ENCODE measurements around the gene PTPN9.

- no peak for TF ChIP-seq EZH2phosphoT487 (IDR thresholded peaks at IDR 0.05; ENCODE audit: insufficient read depth, low read depth)
- TF ChIP-seq EZH2 (IDR thresholded peaks at IDR 0.05; ENCODE audit: insufficient read depth, poor library complexity, severe bottlenecking) = no peak
Observed at GRCh38 chr15:75420698-75421097, 158.4 kb downstream of the PTPN9 start.

Measured in GM23248 (cell line).